PC-9 (cell line): ENCODE data around the gene DHRS7B. TPM values are rescaled to one million over a fixed set of nuclear protein-coding genes. Genes with fewer than 3 reads are reported as not detected.
"Not testable (repeated sequence)": the region's sequence is repeated elsewhere in the genome, so short reads cannot be mapped to it uniquely, and the experiment has no call there.

ENCODE experiments used
- BruUV-seq: library from RNA; stranded (reverse); fragments of 400-500 nt; replicated peaks from 2 replicates; lab custom pipeline; 2021; lab: Mats Ljungman, UMichigan
- CTCF ChIA-PET: fragments of 300-600 bp; sonication (Branson Sonifier 250); formaldehyde crosslinking; loops from one replicate; lab custom pipeline; 2022; ENCODE audit warnings: antibody characterized with exemption; lab: Charles Lee
- POLR2A ChIA-PET: fragments of 300-600 bp; sonication (Branson Sonifier 250); formaldehyde crosslinking; loops from one replicate; lab custom pipeline; 2022; ENCODE audit warnings: antibody characterized with exemption; ENCODE audit not compliant: unreplicated experiment; lab: Charles Lee
- DNase-seq, 2 experiments: peaks; one replicate each; pipeline versions ENCODE4 v3.0.0 to v3.0.0-alpha.2; 2015 to 2022; ENCODE audit warnings: mixed read lengths in 1 of 2
- H2AFZ ChIP-seq: fragments of 200-600 bp; sonication (generic); 2 replicates; pipeline ENCODE4 v1.8.1; 2017; ENCODE audit warnings: antibody characterized with exemption
- H3F3A ChIP-seq: fragments of 200-600 bp; sonication (generic); 2 replicates; pipeline ENCODE4 v1.8.1; 2017; ENCODE audit warnings: antibody characterized with exemption, mild to moderate bottlenecking, low read depth; ENCODE audit not compliant: insufficient read depth
- H3K27ac ChIP-seq: fragments of 200-600 bp; sonication (generic); 2 replicates; pipeline ENCODE4 v1.6.1; 2016; ENCODE audit warnings: mixed run types
- H3K27me3 ChIP-seq: fragments of 200-600 bp; sonication (generic); 2 replicates; pipeline ENCODE4 v1.6.1; 2016; ENCODE audit warnings: low read depth, mixed run types; ENCODE audit not compliant: insufficient read depth
- H3K36me3 ChIP-seq: fragments of 200-600 bp; sonication (generic); 2 replicates; pipeline ENCODE4 v1.6.1; 2016; ENCODE audit warnings: low read depth, mixed run types
- H3K4me1 ChIP-seq: fragments of 200-600 bp; sonication (generic); replicated peaks from 2 replicates; pipeline ENCODE4 v1.6.1; 2016; ENCODE audit warnings: mixed run types; ENCODE audit not compliant: insufficient read depth
- H3K4me2 ChIP-seq: fragments of 200-600 bp; sonication (generic); 2 replicates; pipeline ENCODE4 v1.6.1; 2017; ENCODE audit warnings: mixed run types
- H3K4me3 ChIP-seq: fragments of 200-600 bp; sonication (generic); 2 replicates; pipeline ENCODE4 v1.6.1; 2016; ENCODE audit warnings: mixed run types
- H3K79me2 ChIP-seq: fragments of 200-600 bp; sonication (generic); 2 replicates; pipeline ENCODE4 v1.6.1; 2017; ENCODE audit warnings: low read depth, mixed run types
- H3K9me2 ChIP-seq: fragments of 200-600 bp; sonication (generic); 2 replicates; pipeline ENCODE4 v1.8.1; 2017; ENCODE audit warnings: mild to moderate bottlenecking; ENCODE audit not compliant: insufficient read depth
- H3K9me3 ChIP-seq: fragments of 200-600 bp; sonication (generic); 2 replicates; pipeline ENCODE4 v1.8.1; 2016; ENCODE audit warnings: low read depth; ENCODE audit not compliant: insufficient read depth
- H4K20me1 ChIP-seq: fragments of 200-600 bp; sonication (generic); 2 replicates; pipeline ENCODE4 v1.8.1; 2017; ENCODE audit not compliant: insufficient read depth
- EZH2 ChIP-seq: fragments of 200-600 bp; sonication (generic); IDR thresholded peaks from 2 replicates; pipeline ENCODE4 v1.8.0; 2017; ENCODE audit warnings: antibody characterized with exemption, low read depth
- intact Hi-C: fragments of 100-400 bp; cut with micrococcal nuclease; formaldehyde crosslinking; loops from one replicate; pipeline ENCODE4 v1.10.0; 2022; ENCODE audit not compliant: unreplicated experiment
- total RNA-seq: library from RNA; stranded (reverse); gene quantifications from 2 replicates; pipeline ENCODE4 v1.2.3, GENCODE V29; 2021
- TF ChIP-seq, protein P1 (sequence below): fragments of 200-600 bp; sonication (generic); conservative IDR thresholded peaks from 2 replicates; pipeline ENCODE4 v1.6.1; 2017; ENCODE audit warnings: mixed run types, antibody characterized with exemption, mild to moderate bottlenecking, moderate library complexity

Gene DHRS7B
- total RNA-seq, 1 experiment from 2014 or later: 27.9 TPM

DNA sequence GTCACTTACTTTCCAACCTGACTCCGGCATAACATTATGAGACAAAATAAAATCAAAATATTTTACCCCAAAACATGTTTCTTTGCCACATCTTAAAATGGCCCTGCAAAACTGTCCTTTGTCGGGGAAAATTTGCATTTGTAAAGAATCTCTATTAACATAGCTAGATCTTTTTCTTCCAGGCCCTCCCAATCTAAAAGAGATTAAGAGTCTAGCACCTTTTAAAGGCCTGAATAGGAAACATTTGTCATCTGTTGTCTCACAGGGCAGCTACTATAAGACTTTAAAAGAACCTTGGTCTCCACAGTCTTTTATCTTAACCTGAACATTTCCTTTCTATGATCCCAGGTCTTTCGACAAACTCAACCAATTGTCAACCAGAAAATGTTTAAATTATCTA, 18.1 kb upstream of the DHRS7B start:
- POLR2A ChIA-PET: no interaction called here

DNA sequence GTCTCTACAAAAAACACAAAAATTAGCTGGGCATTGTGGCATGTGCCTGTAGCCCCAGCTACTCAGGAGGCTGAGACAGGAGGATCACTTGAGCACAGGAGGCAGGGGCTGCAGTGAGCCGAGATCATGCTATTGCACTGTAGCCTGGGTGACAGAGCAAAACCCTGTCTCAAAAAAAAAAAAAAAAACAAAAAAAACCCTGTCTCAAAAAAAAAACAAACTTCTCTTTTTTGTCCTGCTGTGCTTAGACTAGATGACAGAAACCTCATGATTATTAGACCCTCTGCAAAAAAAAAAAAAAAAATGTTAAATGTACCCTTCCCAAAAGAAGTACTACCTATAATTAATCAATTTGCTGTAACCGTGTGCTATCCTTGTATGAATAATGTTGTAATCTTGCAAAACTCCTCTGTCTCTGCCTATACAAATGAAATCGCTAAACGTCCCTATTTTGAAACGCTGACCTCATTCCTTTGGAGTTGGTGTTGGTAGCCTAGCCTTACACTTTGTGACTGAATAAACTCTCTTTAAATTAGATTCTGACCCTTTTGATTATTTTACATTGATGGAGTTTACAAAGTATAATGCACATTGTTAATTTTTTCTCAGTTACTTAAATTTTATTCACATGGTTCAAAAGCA, 13.6 kb upstream of the DHRS7B start:
- Histone ChIP-seq H3K4me3 (no peak overlapping the region), H4K20me1 (no peaks in the 10 kb centered on the region), H3K4me1 (no peaks in the 10 kb centered on the region), H2AFZ (no peak overlapping the region), H3F3A (no peaks in the 10 kb centered on the region), H3K4me2 (no peak overlapping the region), H3K36me3 (no peaks in the 10 kb centered on the region), H3K27ac (no peak overlapping the region), H3K9me2 (no peaks in the 10 kb centered on the region; the same call in 1 of the 2 replicates), H3K27me3 (no peaks in the 10 kb centered on the region; the same call in none of the 2 replicates), H3K79me2 (no peaks in the 10 kb centered on the region), H3K9me3 (no peaks in the 10 kb centered on the region)
- ChIA-PET CTCF (no interaction called here), POLR2A (no interaction called here)
- TF ChIP-seq, protein P1, sequence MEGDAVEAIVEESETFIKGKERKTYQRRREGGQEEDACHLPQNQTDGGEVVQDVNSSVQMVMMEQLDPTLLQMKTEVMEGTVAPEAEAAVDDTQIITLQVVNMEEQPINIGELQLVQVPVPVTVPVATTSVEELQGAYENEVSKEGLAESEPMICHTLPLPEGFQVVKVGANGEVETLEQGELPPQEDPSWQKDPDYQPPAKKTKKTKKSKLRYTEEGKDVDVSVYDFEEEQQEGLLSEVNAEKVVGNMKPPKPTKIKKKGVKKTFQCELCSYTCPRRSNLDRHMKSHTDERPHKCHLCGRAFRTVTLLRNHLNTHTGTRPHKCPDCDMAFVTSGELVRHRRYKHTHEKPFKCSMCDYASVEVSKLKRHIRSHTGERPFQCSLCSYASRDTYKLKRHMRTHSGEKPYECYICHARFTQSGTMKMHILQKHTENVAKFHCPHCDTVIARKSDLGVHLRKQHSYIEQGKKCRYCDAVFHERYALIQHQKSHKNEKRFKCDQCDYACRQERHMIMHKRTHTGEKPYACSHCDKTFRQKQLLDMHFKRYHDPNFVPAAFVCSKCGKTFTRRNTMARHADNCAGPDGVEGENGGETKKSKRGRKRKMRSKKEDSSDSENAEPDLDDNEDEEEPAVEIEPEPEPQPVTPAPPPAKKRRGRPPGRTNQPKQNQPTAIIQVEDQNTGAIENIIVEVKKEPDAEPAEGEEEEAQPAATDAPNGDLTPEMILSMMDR: no peak
- TF ChIP-seq EZH2: no peak
- no peak for DNase-seq
- intact Hi-C loops: no loop called here
- BruUV-seq: no TSS peak

More for the DNA sequence above, 18.1 kb upstream of the DHRS7B start:
- no peaks in the 10 kb centered on the region for H3K4me1 ChIP-seq
- H3K36me3 ChIP-seq: no peaks in the 10 kb centered on the region
- BruUV-seq: no TSS peak
- H3K4me3 ChIP-seq: no peak overlapping the region
- no peaks in the 10 kb centered on the region; the same call in 1 of the 2 replicates for H3K9me2 ChIP-seq
- H4K20me1 ChIP-seq: no peaks in the 10 kb centered on the region
- H3K27ac ChIP-seq: no peak overlapping the region
- H3K79me2 ChIP-seq: no peaks in the 10 kb centered on the region
- H3F3A ChIP-seq: no peaks in the 10 kb centered on the region
- peaks cover 5% of the 10 kb centered on the region for H3K27me3 ChIP-seq
- TF ChIP-seq EZH2: no peak
- TF ChIP-seq, protein P1: no peak
- no peaks in the 10 kb centered on the region for H3K9me3 ChIP-seq
- intact Hi-C loops: no loop called here
- CTCF ChIA-PET: interaction anchor here (0.6 kb wide), 1 partner anchor 115 kb away, joined by 6 read pairs; no protein-coding TSS in a partner anchor
- DNase-seq: no peak
- no peak overlapping the region for H2AFZ ChIP-seq
- H3K4me2 ChIP-seq: no peak overlapping the region

DNA sequence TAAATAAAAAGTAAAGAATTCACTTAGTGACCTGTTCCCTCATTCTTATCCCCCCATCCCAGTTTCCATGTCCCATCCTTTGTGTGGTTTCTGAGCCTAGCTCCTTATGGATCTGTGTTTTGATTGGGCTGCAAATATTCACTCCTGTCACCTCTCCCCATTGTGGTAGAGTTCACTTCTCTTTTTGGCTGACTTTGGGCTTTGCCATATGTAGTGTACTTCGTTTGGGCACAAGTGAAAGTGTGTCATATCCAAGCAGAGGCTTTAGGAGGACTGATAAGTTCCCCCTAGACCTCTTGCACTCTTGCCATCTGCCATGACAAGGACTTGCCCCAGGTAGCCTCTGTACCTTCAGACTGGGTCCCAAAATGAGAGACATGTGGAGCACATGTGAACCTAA, 13.0 kb upstream of the DHRS7B start:
- ChIA-PET CTCF (no interaction called here), POLR2A (no interaction called here)
- H2AFZ ChIP-seq: no peak overlapping the region
- BruUV-seq: no TSS peak
- H3K27ac ChIP-seq: no peak overlapping the region
- H4K20me1 ChIP-seq: no peaks in the 10 kb centered on the region
- no peaks in the 10 kb centered on the region for H3F3A ChIP-seq
- no peaks in the 10 kb centered on the region for H3K36me3 ChIP-seq
- no peaks in the 10 kb centered on the region; the same call in 1 of the 2 replicates for H3K27me3 ChIP-seq
- no peak for DNase-seq
- TF ChIP-seq, protein P1: no peak
- TF ChIP-seq EZH2: no peak
- H3K9me3 ChIP-seq: no peaks in the 10 kb centered on the region
- H3K4me3 ChIP-seq: no peak overlapping the region
- H3K79me2 ChIP-seq: no peaks in the 10 kb centered on the region
- no peaks in the 10 kb centered on the region for H3K9me2 ChIP-seq
- intact Hi-C loops: no loop called here
- no peaks in the 10 kb centered on the region for H3K4me1 ChIP-seq
- no peak overlapping the region for H3K4me2 ChIP-seq

DNA sequence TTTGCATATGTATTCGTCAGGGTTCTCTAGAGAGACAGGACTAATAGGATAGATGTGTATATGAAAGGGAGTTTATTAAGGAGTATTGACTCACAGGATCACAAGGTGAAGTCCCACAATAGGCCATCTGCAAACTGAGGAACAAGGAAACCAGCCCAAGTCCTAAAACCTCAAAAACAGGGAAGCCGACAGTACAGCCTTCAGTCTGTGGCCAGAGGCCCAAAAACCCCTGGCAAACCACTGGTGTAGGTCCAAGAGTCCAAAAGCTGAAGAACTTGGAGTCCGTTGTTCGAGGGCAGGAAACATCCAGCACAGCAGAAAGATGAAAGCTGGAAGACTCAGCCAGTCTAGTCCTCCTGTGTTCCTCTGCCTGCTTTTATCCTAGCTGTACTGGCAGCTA, 12.0 kb upstream of the DHRS7B start:
- BruUV-seq, POLR2A ChIA-PET, H3K36me3 ChIP-seq, H3F3A ChIP-seq, CTCF ChIA-PET, H3K27ac ChIP-seq, intact Hi-C loops, H3K79me2 ChIP-seq, H3K4me1 ChIP-seq, H3K4me2 ChIP-seq, H3K9me2 ChIP-seq, H4K20me1 ChIP-seq, H3K27me3 ChIP-seq, H3K4me3 ChIP-seq, H2AFZ ChIP-seq, H3K9me3 ChIP-seq, DNase-seq: not testable (repeated sequence)
